AML-193 (cell line): Measurements from ENCODE around the gene CFAP299.
"Not testable (repeated sequence)": the region's sequence is repeated elsewhere in the genome, so short reads cannot be mapped to it uniquely, and the experiment has no call there.

Experiments used
- DNase-seq, 2 experiments: peaks; one replicate each; lab custom pipeline; 2025; lab: John Stamatoyannopoulos, UW

The CFAP299 gene

GRCh38 chr4:80388284-80388607 is 52.7 kb downstream of the CFAP299 start:
- no peak for DNase-seq

DNA sequence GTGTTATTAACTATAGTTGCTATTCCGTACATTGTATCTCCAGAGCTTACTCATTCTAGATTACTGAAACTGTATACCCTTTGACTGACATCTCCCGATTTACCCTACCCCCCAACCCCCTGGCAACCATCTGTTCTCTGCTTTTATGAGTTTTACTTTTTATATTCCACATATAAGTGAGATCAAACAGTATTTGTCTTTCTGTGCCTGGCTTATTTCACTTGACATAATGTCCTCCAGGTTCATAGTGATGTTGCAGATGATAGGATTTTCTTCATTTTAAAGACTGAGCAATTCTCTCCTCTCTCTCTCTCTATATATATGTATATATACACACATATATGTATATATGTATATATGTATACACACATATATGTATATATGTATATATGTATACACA is 54.6 kb downstream of the CFAP299 start:
- no peak for DNase-seq

- DNase-seq, result no peak
Measured at GRCh38 chr4:80393246-80393969, 57.9 kb downstream of the CFAP299 start.

- no peak for DNase-seq
Measured at GRCh38 chr4:80393970-80394250, 58.4 kb downstream of the CFAP299 start.

DNA sequence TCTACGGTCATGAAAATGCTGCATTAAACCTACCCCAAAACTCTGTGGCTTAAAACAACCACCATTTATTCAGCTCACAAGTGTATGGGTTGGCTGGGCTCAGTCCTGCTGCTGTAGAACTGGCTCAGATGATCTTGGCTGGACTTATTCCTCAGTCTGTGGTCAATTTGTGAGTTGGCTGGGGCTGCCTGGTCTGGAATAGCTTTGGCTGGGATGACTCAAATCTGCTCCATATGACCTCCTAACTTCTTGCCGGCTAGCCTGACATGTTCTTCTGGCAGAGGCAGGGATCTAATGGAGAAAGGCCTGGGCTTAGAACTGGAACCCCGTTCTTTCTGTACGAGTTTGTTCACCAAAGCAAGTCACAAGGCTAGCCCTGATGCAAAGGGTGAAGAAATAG is 71.7 kb downstream of the CFAP299 start:
- DNase-seq, result no peak

GRCh38 chr4:80409809-80410208 is 74.3 kb downstream of the CFAP299 start:
- no peak for DNase-seq

- DNase-seq, result no peak
Measured at GRCh38 chr4:80412322-80412721, 76.8 kb downstream of the CFAP299 start.

DNA sequence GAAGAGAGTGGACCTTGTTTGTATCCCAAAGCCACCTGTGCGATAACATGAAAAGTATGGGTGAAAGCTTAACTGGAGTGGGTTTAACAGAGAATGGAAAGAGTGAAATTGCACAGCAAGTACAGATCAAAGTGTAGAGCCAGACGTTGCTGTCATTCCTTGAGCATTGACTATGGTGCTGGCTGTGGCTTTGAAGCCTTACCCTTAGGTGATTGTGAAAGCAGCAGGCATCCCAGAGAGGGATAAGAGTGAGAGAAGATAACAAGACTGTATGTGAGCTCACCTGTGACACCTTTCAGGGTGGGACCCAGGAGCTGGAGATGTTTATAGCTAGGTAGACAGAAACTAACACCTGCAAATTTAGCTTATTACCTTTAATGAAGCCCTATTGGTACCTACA is 77.6 kb downstream of the CFAP299 start:
- DNase-seq, result no peak

DNA sequence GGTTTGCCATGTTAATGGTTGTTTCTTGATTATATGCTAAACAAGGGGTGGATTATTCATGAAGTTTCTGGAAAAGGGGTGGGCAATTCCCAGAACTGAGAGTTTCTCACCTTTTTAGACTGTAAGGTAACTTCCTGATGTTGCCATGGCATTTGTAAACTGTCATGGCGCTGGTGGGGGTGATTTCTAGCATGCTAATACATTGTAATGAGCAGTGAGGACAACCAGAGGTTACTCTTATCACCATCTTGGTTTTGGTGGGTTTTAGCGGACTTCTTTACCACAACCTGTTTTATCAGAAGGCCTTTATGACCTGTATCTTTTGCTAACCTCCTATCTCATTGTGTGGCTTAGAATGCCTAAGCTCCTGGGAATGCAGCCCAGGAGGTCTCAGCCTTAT is 81.5 kb downstream of the CFAP299 start:
- no peak for DNase-seq

DNA sequence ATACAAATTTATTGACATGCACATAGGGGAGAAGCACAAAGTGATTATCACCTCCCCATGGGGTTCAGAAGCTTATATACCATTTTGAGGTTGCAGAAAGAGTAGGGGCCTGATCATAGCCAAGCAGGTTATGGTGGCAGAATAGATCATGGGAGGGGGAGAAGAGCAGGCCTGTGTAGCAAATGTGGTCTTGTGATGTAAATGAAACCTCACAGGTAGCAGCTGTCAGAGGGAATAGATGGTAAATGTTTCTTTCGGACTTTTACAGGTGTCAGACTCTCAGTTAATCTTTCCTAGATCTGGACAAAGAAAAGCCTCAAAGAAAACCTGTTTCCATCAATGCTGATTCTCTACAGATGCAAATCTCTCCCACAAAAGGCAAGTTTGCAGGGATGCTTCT is 84.4 kb downstream of the CFAP299 start:
- DNase-seq, result no peak

DNA sequence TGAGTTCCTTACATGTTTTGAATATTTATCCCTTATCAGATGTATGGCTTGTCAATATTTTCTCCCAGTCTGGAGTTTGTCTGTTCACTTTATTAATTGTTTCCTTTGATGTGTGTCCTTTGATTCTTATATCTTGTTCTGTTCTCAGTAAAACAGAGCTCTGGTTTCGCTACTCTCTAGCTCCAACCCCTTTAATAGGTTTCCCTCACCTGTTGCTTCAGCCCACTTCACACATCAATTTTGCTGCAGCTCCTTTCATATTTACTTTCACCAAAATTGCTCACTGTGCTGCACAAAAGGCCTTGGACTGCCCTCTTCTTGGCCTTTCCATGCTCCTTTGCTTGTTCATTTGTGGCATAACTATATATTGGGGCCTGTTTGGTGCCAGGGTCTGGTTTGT is 85.1 kb downstream of the CFAP299 start:
- DNase-seq, result no peak

DNA sequence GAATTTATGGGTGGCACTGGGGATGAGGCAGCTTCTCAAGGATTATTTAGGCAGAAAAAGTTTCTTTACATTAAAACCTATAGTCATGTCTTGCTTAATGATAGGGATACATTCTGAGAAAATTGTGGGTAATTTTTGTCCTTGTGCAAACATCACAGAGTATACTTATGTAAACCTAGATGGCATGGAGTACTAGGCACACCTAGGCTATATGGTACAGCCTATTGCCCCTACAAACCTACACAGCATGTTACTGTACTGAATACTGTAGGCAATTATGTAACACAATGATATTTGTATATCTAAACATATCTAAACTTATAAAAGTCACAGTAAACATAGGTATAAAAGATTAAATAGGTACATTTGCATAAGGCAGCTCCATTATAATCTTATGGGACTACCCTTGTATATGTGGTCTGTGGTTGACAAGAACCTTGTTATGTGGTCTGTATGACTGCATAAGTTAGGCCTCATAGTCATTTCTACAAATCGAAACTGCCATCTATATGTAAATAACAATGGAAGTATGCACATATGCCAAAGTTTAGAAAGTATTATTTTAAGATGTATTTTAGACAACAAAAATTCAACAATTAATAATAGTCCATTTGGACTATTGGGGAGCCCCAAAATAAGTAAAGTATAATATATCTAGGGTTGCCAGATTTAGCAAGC is 87.3 kb downstream of the CFAP299 start:
- no peak for DNase-seq

GRCh38 chr4:80423553-80424224 is 88.2 kb downstream of the CFAP299 start:
- no peak for DNase-seq

DNA sequence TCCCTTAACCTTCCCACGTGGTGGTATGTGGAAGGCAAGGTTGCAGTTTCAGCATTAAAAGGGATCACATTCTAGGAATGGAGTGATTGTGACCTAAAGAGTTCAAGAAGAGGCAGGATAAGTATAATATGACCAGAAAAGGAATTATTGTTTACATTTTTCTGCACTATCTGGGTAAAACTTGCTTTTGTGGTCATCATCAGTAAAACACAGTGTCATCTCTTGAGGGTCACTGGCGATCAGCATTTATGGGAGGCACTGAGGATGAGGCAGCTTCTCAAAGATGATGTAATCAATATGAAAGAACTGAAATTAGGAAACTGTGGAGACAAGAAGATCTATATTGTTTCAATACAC is 88.7 kb downstream of the CFAP299 start:
- no peak for DNase-seq

GRCh38 chr4:80425124-80426100 is 89.9 kb downstream of the CFAP299 start:
- DNase-seq, result no peak

DNA sequence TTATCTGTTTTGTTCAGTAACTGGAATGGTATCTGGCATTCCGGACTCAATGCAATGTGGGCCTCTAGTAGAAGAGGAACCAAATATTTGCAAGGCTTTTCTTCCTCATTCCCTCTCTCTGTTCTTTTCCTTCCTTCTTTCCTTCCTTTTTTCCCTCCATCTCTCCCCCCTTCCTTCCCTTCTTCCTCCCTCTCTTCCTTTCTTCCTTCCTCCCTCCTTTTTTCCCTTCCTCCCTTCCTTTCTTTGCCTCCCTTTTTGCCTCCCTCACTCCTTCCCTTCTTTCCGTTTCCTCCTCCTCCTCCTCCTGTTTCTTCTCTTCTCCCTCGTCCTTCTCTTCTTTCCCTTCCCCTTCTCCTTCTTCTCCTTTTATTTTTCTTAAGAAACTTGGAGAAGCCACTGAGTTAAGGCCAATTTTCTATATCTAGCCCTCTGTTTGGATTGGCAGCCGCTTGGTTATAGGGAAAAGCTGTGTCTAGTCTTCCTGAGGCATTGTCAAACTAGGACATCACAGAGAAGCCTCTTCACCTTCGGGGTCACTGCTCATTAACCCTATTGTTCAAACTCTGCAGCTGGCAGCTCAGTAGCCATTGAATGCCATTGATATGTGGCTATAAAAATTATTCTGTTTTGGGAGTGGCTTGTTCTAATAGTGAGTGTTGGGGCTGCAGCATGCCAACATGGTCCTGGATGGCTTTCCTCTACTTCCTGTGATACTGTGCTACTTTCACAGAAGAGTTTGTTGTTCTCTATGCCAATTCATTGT is 95.9 kb downstream of the CFAP299 start:
- no peak for DNase-seq

- no peak for DNase-seq
Measured at GRCh38 chr4:80434238-80434637, 98.7 kb downstream of the CFAP299 start.

- no peak for DNase-seq
Measured at GRCh38 chr4:80438016-80438415, 102.5 kb downstream of the CFAP299 start.

DNA sequence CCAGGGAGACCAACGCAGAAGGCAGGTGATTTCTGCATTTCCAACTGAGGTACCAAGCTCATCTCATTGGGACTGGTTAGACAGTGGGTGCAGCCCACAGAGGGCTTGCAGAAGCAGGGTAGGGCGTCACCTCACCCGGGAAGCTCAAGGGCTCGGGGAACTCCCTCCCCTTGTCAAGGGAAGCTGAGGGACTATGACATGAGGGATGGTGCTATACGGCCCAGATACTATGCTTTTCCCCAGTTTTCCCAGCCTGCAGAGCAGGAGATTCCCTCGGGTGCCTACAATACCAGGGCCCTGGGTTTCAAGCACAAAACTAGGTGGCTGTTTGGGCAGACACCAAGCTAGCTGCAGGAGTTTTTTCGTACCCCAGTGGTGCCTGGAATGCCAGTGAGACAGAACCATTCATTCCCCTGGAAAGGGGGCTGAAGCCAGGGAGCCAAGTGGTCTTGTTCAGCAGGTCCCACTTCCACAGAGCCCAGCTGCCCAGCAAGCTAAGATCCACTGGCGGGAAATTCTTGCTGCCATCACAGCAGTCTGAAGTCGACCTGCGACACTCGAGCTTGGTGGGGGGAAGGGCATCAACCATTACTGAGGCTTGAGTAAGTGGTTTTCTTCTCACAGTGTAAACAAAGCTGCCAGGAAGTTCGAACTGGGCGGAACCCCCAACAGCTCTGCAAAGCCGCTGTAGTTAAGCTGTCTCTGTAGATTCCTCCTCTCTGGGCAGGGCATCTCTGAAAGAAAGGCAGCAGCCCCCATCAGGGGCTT is 103.9 kb downstream of the CFAP299 start:
- DNase-seq, result not testable (repeated sequence)

DNA sequence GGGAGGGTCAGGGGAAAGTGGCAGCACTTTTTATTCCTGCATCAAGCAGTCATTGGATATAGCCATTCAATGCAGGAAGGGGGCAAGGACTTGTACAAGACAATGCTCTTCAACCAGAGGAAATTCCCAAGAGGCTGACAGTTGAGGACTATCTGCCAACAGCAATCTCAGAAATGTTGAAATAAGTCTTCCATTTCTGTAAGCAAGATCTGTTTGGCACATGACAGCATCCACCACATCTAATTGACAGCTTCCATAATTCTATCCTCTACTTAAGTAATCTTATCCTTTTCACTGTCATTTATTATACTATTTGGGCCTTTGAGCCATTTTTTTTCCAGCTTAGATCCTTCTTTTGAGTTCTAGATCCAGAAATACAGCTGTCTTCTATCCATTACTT is 110.7 kb downstream of the CFAP299 start:
- DNase-seq, result no peak

- no peak for DNase-seq
Measured at GRCh38 chr4:80446664-80447063, 111.1 kb downstream of the CFAP299 start.
